Left lung (tissue), 10 donors: ENCODE data around the gene CAPZA2. TPM values are rescaled to one million over a fixed set of nuclear protein-coding genes. Genes with fewer than 3 reads are reported as not detected.
"Not testable (repeated sequence)": the region's sequence is repeated elsewhere in the genome, so short reads cannot be mapped to it uniquely, and the experiment has no call there.

Experiments
- ATAC-seq: fragments of 200-7000 bp; cut with Tn5 transposase; one replicate; pipeline ENCODE4 v1.9.1; 2020; ENCODE audit warnings: moderate library complexity
- DNase-seq, 4 donors: peaks; one replicate each; pipeline ENCODE4 v3.0.0-alpha.2; 2013 to 2020
- H3K27ac ChIP-seq, 2 donors: fragments of 200-600 bp; sonication (generic) in 1 of 2; one replicate each; pipeline versions ENCODE4 v1.5.0 to v1.8.0; 2020 to 2021
- H3K27me3 ChIP-seq, 2 donors: fragments of 200-600 bp; sonication (generic) in 1 of 2; one replicate each; pipeline versions ENCODE4 v1.5.0 to v1.8.0; 2020 to 2021
- H3K36me3 ChIP-seq, 2 donors: fragments of 200-600 bp; sonication (generic) in 1 of 2; one replicate each; pipeline versions ENCODE4 v1.5.0 to v1.8.0; 2020 to 2021
- H3K4me1 ChIP-seq, 2 donors: fragments of 200-600 bp; one replicate each; pipeline ENCODE4 v1.8.0; 2021
- H3K4me3 ChIP-seq, 2 donors: fragments of 200-600 bp; sonication (generic) in 1 of 2; one replicate each; pipeline versions ENCODE4 v1.5.0 to v1.8.0; 2020 to 2021; ENCODE audit warnings: mild to moderate bottlenecking in 1 of 2
- H3K9me3 ChIP-seq, 2 donors: fragments of 200-600 bp; sonication (generic) in 1 of 2; one replicate each; pipeline versions ENCODE4 v1.5.0 to v1.8.0; 2020 to 2021
- CTCF ChIP-seq, 2 donors: fragments of 200-600 bp; sonication (generic) in 1 of 2; IDR thresholded peaks; one replicate each; pipeline versions ENCODE4 v1.5.0 to v1.8.0; 2021; ENCODE audit warnings: antibody characterized with exemption in 2 of 2
- intact Hi-C, 2 donors: fragments of 100-400 bp; cut with DNase I; formaldehyde crosslinking; loops; one replicate each; pipeline versions ENCODE4 v1.11.2 to v1.14.2; 2022
- polyA plus RNA-seq, 6 donors: library from polyadenylated mRNA; unstranded; fragments of 120-200 nt; gene quantifications; one replicate each; pipeline ENCODE4 v1.2.1, GENCODE V29; 2013; ENCODE audit not compliant: insufficient read length in 6 of 6
- total RNA-seq, 2 donors: library from RNA; stranded (reverse); fragmentation: NEBNext Ultra II Directional; extraction: Animal tissue kit (Norgen Biotek cat#: 25700); gene quantifications; one replicate each; pipeline ENCODE4 v1.2.1, GENCODE V29; 2021
- donor health status: DM: no; HTN: yes; CAD: no.
- donor health status: DM: no; HTN: no; CAD: no.

CAPZA2 gene
- total and polyA plus RNA-seq, 8 donors = 129 to 286 (median 155) TPM

- H3K36me3 ChIP-seq = no peaks in the 10 kb centered on the region
- H3K4me3 ChIP-seq = peak overlapping the region in 1 of 2 donors; percentile 66
- TF ChIP-seq CTCF (IDR thresholded peaks at IDR 0.05) = no peak
- H3K27ac ChIP-seq = peak overlapping the region in 1 of 2 donors; percentile 11
- ATAC-seq (no peak), DNase-seq (no peak)
- H3K4me1 ChIP-seq = peaks cover 20 to 39% of the 10 kb centered on the region in 2 donors
- H3K9me3 ChIP-seq = no peaks in the 10 kb centered on the region
- no peaks in the 10 kb centered on the region for H3K27me3 ChIP-seq
- intact Hi-C loops = no loop called here
These were observed 93.0 kb downstream of the CAPZA2 start for GRCh38 chr7:116955340-116955739.

DNA sequence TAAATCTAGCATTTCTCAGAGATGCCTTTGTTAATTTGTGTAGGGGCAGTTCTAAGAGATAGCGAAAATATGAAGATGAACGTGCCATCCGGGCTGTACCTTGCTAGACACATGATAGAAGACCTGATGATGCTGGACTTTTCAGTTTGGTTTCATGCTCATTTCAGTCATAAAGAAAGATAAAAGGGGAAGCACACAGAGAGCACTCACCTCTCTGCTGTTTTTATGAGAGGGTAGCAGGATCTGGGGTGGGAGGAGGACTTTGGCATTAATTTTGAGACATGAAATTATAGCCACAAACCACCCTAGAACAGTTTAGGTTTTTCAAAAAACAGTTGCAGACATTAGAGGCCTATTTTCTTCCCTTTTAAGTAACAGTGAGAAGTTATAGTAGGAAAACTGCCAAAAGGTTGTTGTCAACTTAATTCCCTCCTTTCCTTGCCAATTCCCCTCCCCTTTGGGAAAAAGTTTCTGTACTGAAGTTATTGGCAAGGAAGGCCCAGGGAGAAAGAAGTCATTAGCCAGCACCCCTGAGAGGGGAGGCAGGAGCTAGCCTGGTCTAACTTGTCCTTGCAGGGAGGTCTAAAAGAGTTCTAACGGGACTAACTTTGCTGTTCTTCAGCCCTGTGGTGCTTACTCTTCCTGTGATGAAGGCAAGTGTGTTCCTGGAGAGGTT, 93.6 kb downstream of the CAPZA2 start:
- ATAC-seq = no peak

DNA sequence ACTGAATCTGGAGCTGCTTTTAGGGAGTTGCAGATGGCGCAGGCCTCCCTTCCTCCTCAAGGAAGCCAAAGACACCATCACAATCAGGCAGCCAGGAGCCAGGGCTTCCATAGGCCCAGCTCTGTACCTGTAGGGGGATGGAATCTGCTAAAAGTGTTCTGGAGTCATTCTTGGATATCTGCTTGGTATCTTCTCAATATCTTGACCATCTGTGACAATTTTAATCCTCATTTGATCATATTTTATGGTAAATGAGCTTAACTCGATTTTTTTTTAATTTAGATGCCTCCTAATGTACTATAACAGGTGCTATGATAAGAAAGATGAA, 94.1 kb downstream of the CAPZA2 start:
- no peaks in the 10 kb centered on the region for H3K27me3 ChIP-seq
- DNase-seq (no peak), ATAC-seq (no peak)
- intact Hi-C loops = no loop called here
- no peak overlapping the region for H3K4me3 ChIP-seq
- no peaks in the 10 kb centered on the region for H3K9me3 ChIP-seq
- H3K4me1 ChIP-seq = peaks cover 20 to 39% of the 10 kb centered on the region in 2 donors
- H3K27ac ChIP-seq = peak overlapping the region; percentile 11 to 62
- TF ChIP-seq CTCF (IDR thresholded peaks at IDR 0.05) = no peak
- H3K36me3 ChIP-seq = no peaks in the 10 kb centered on the region

More for the DNA sequence above, 93.6 kb downstream of the CAPZA2 start:
- H3K9me3 ChIP-seq = no peaks in the 10 kb centered on the region
- TF ChIP-seq CTCF (IDR thresholded peaks at IDR 0.05) = no peak
- H3K4me1 ChIP-seq = peaks cover 20 to 39% of the 10 kb centered on the region in 2 donors
- DNase-seq = peak in 1 of 4 donors; percentile 62
- peak overlapping the region; percentile 11 to 62 for H3K27ac ChIP-seq
- H3K4me3 ChIP-seq = no peak overlapping the region
- H3K36me3 ChIP-seq = no peaks in the 10 kb centered on the region
- intact Hi-C loops = no loop called here
- no peaks in the 10 kb centered on the region for H3K27me3 ChIP-seq

- ATAC-seq (no peak), DNase-seq (no peak)
- intact Hi-C loops = no loop called here
- TF ChIP-seq CTCF (IDR thresholded peaks at IDR 0.05) = no peak
- H3K9me3 ChIP-seq = no peaks in the 10 kb centered on the region
- peaks cover 20 to 27% of the 10 kb centered on the region in 2 donors for H3K4me1 ChIP-seq
- H3K4me3 ChIP-seq = no peak overlapping the region
- H3K36me3 ChIP-seq = no peaks in the 10 kb centered on the region
- no peak overlapping the region for H3K27ac ChIP-seq
- H3K27me3 ChIP-seq = no peaks in the 10 kb centered on the region
These were observed 95.5 kb downstream of the CAPZA2 start for GRCh38 chr7:116957874-116958273.

GRCh38 chr7:116961966-116962673, 99.7 kb downstream of the CAPZA2 start:
- DNase-seq = not testable (repeated sequence)

More at GRCh38 chr7:116961966-116962673, 99.7 kb downstream of the CAPZA2 start:
- ATAC-seq, H3K27ac ChIP-seq, H3K36me3 ChIP-seq, H3K27me3 ChIP-seq, intact Hi-C loops, H3K4me1 ChIP-seq, H3K9me3 ChIP-seq, H3K4me3 ChIP-seq: not testable (repeated sequence)
